Gastroesophageal sphincter (tissue), 4 donors: Measurements from ENCODE around the gene PDE1C. TPM values are rescaled to one million over a fixed set of nuclear protein-coding genes. Genes with fewer than 3 reads are reported as not detected.
A peak's percentile ranks its signal among the peaks of the same experiment; 100 is the strongest.

ENCODE experiments used
- ATAC-seq: fragments of 150-250 bp; one replicate; pipeline ENCODE4 v1.9.1; 2016; ENCODE audit warnings: mild to moderate bottlenecking, moderate library complexity
- H3K27ac ChIP-seq, 4 donors: fragments of 200-600 bp; sonication (generic) in 3 of 4; 1 replicate in 3 of 4; 2 replicates in 1 of 4; pipeline ENCODE4 v1.5.1; 2016 to 2019
- H3K27me3 ChIP-seq: fragments of 200-600 bp; sonication (generic); one replicate; pipeline ENCODE4 v1.5.1; 2019
- H3K36me3 ChIP-seq, 2 donors: fragments of 200-600 bp; sonication (generic); one replicate each; pipeline ENCODE4 v1.5.1; 2019; ENCODE audit warnings: control low read depth in 1 of 2
- H3K4me1 ChIP-seq, 3 donors: fragments of 200-600 bp; sonication (generic); 1 replicate in 2 of 3; 2 replicates in 1 of 3; pipeline ENCODE4 v1.5.1; 2016 to 2019; ENCODE audit warnings: control low read depth in 2 of 3
- H3K4me3 ChIP-seq, 2 donors: fragments of 200-600 bp; sonication (generic); one replicate each; pipeline ENCODE4 v1.5.1; 2019; ENCODE audit warnings: mild to moderate bottlenecking in 1 of 2, moderate library complexity in 1 of 2
- H3K9me3 ChIP-seq, 3 donors: fragments of 200-600 bp; sonication (generic); one replicate each; pipeline ENCODE4 v1.5.1; 2017 to 2019; ENCODE audit warnings: control low read depth in 2 of 3
- EP300 ChIP-seq: sonication (generic); formaldehyde crosslinking; IDR thresholded peaks from one replicate; pipeline ENCODE4 v1.6.1; 2017; ENCODE audit warnings: antibody characterized with exemption, mild to moderate bottlenecking
- POLR2A ChIP-seq, 2 donors: fragments of 450-650 bp; IDR thresholded peaks; one replicate each; pipeline ENCODE4 v1.6.1; 2017; ENCODE audit warnings: antibody characterized with exemption in 2 of 2, mild to moderate bottlenecking in 2 of 2, moderate library complexity in 1 of 2
- POLR2AphosphoS5 ChIP-seq: sonication (generic); formaldehyde crosslinking; IDR thresholded peaks from one replicate; pipeline ENCODE4 v1.6.1; 2017; ENCODE audit warnings: antibody characterized with exemption
- WGBS, 2 donors: methylation state at CpG; one replicate each; pipeline ENCODE4 v1.1.5; 2018; ENCODE audit warnings: low coverage in 1 of 2; 5-methylcytosine and 5-hydroxymethylcytosine counted together
- total RNA-seq, 4 donors: library from RNA; depleted of rRNA; stranded (reverse); fragments of >200 nt; gene quantifications; one replicate each; pipeline ENCODE4 v1.1.0, GENCODE V29; 2016
- TF ChIP-seq, protein P1 (sequence below), 4 experiments: fragments of 200-600 bp in 2 of 4; fragments of 450-650 bp in 2 of 4; sonication (generic) in 1 of 4; IDR thresholded peaks; one replicate each; pipeline ENCODE4 v1.5.1; 2017 to 2019; ENCODE audit warnings: antibody characterized with exemption in 4 of 4, mild to moderate bottlenecking in 2 of 4, moderate library complexity in 2 of 4

The PDE1C gene
- total RNA-seq, 4 donors from 2014 or later, result 17.2 to 28.8 (median 21.7) TPM

DNA sequence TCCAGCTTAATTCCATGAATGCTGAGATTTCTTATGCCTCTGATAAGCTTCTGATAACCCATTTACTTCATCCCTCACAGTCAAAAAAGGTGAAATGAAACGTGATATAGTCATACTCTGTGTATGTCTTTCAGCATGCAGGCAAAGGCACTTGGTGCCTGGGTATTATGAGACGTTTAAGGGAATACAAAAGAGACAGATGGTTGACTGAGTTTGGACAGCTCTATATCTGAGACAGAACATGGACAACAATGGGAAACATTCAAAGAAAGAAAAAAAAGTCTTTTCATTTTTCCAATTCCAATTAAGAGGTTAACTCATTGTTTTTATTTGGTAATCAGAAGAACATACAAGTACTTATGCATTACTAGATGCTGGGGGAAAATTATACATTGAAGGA lies 287.0 kb downstream of the PDE1C start:
- no peaks in the 10 kb centered on the region for H3K36me3 ChIP-seq
- TF ChIP-seq, protein P1, sequence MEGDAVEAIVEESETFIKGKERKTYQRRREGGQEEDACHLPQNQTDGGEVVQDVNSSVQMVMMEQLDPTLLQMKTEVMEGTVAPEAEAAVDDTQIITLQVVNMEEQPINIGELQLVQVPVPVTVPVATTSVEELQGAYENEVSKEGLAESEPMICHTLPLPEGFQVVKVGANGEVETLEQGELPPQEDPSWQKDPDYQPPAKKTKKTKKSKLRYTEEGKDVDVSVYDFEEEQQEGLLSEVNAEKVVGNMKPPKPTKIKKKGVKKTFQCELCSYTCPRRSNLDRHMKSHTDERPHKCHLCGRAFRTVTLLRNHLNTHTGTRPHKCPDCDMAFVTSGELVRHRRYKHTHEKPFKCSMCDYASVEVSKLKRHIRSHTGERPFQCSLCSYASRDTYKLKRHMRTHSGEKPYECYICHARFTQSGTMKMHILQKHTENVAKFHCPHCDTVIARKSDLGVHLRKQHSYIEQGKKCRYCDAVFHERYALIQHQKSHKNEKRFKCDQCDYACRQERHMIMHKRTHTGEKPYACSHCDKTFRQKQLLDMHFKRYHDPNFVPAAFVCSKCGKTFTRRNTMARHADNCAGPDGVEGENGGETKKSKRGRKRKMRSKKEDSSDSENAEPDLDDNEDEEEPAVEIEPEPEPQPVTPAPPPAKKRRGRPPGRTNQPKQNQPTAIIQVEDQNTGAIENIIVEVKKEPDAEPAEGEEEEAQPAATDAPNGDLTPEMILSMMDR (IDR thresholded peaks at IDR 0.05), result no peak
- TF ChIP-seq POLR2AphosphoS5 (no peak), POLR2A (IDR thresholded peaks at IDR 0.05) (no peak), EP300 (no peak)
- no peaks in the 10 kb centered on the region for H3K9me3 ChIP-seq
- no peak overlapping the region for H3K27ac ChIP-seq
- H3K4me3 ChIP-seq, result no peak overlapping the region
- ATAC-seq, result no peak
- H3K27me3 ChIP-seq, result no peaks in the 10 kb centered on the region
- 36 to 48% methylated on average over 2 of the region's 2 CpGs for WGBS, 2 donors
- peaks cover 0 to 11% (median 0%) of the 10 kb centered on the region in 3 donors for H3K4me1 ChIP-seq

DNA sequence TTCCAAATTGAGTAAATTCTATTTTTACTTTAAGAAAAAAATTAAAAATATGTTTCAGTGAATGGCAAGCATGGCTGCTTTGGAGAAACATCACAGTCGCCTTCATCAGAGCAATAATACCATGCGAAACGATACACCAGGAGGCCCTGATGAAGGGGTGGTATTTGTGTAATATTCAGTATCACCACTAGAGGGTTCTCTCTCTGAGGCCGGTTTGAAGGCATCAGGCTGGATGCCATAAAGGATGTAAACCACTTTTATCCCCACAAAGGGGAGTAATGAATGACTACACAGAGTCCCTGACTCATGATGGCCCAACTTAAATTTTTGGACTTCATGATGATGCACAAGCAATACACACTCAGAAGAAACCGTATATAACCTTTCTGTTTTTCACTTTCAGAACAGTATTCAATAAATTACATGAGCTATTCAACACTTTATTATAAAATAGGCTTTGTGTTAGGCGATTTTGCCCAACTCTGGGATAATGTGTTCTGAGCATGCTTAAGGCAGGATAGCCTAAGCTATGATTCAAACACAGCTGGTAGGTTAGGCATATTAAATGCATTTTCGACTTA lies 287.7 kb downstream of the PDE1C start:
- Histone ChIP-seq H3K4me1 (peaks cover 0 to 11% (median 0%) of the 10 kb centered on the region in 3 donors), H3K27ac (no peak overlapping the region)

DNA sequence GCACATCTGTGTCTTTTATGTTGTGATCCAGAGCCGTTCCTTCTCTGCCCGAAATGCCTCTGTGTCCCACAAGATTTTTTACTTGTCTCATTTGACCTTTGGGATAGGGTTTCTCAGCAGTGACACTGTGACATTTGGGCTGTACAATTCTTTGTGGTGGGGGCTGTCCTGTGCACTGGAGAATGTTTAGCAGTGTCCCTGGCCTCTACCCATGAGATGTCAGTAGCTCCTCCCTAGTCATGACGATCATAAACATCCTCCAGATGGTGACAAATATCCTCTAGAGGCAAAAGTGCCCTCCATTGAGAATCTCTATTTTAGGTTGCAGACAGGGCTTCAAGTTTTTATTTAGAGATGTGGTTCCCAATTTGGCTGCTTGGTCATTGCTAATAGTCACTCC lies 291.9 kb downstream of the PDE1C start:
- Histone ChIP-seq H3K27ac (no peak overlapping the region), H3K9me3 (no peaks in the 10 kb centered on the region), H3K27me3 (no peaks in the 10 kb centered on the region), H3K4me1 (no peaks in the 10 kb centered on the region), H3K36me3 (no peaks in the 10 kb centered on the region), H3K4me3 (no peak overlapping the region)
- TF ChIP-seq POLR2AphosphoS5 (no peak), EP300 (no peak), POLR2A (IDR thresholded peaks at IDR 0.05) (no peak)
- TF ChIP-seq, protein P1 (IDR thresholded peaks at IDR 0.05), result no peak
- ATAC-seq, result no peak
- WGBS, 2 donors, result 67 to 82% methylated on average over 2 to 3 of the region's 3 CpGs

More for the DNA sequence above, 287.7 kb downstream of the PDE1C start:
- Histone ChIP-seq H3K36me3 (no peaks in the 10 kb centered on the region), H3K27me3 (no peaks in the 10 kb centered on the region), H3K9me3 (no peaks in the 10 kb centered on the region), H3K4me3 (no peak overlapping the region)
- TF ChIP-seq, protein P1 (IDR thresholded peaks at IDR 0.05), result peak; percentile 59 to 73 (median 66)
- TF ChIP-seq POLR2A (IDR thresholded peaks at IDR 0.05), result no peak
- TF ChIP-seq POLR2AphosphoS5, result no peak
- TF ChIP-seq EP300, result no peak
- ATAC-seq, result no peak
- WGBS, 2 donors, result 50 to 53% methylated on average over 7 of the region's 7 CpGs

GRCh38 chr7:31776616-31777015 lies 293.6 kb downstream of the PDE1C start:
- Histone ChIP-seq H3K27ac (no peak overlapping the region), H3K27me3 (no peaks in the 10 kb centered on the region), H3K4me3 (no peak overlapping the region), H3K9me3 (no peaks in the 10 kb centered on the region), H3K36me3 (peaks cover 0 to 4% of the 10 kb centered on the region in 2 donors), H3K4me1 (no peaks in the 10 kb centered on the region)
- no peak for TF ChIP-seq POLR2A (IDR thresholded peaks at IDR 0.05)
- no peak for ATAC-seq
- 33 to 62% methylated on average over 3 of the region's 3 CpGs for WGBS, 2 donors

GRCh38 chr7:31775556-31775955 lies 294.7 kb downstream of the PDE1C start:
- Histone ChIP-seq H3K27ac (no peak overlapping the region), H3K4me1 (no peaks in the 10 kb centered on the region), H3K9me3 (no peaks in the 10 kb centered on the region), H3K36me3 (peaks cover 0 to 4% of the 10 kb centered on the region in 2 donors), H3K27me3 (no peaks in the 10 kb centered on the region), H3K4me3 (no peak overlapping the region)
- WGBS, 2 donors, result 87 to 88% methylated on average over 7 to 8 of the region's 8 CpGs
- no peak for ATAC-seq
- TF ChIP-seq POLR2AphosphoS5 (no peak), POLR2A (IDR thresholded peaks at IDR 0.05) (no peak), EP300 (no peak)
- TF ChIP-seq, protein P1 (IDR thresholded peaks at IDR 0.05), result no peak
